ENCODE results near the gene SRMS.

GRCh38 chr20:63533388-63533787 is 14.2 kb downstream of the SRMS start:
- TF ChIP-seq CTCF (conservative IDR thresholded peaks at IDR 0.05 in 1 of 2, IDR thresholded peaks at IDR 0.05 in 1 of 2; ENCODE audit: low read depth in 1 of 2, low read length in 2 of 2) (no peak), EZH2 (IDR thresholded peaks at IDR 0.05; ENCODE audit: low read length, missing control alignments) (no peak)
